MM.1S (cell line): Measurements from ENCODE around the gene CACFD1.

Experiments
- DNase-seq: peaks from one replicate; pipeline ENCODE4 v3.0.0-alpha.2; 2015
- H2AFZ ChIP-seq: fragments of 300-600 bp; sonication (generic); 2 replicates; pipeline ENCODE4 v1.6.0; 2016; ENCODE audit warnings: antibody characterized with exemption, low read length
- H3F3A ChIP-seq: fragments of 300-600 bp; sonication (generic); 2 replicates; pipeline ENCODE4 v1.6.1; 2016; ENCODE audit warnings: mild to moderate bottlenecking, antibody characterized with exemption, low read length, moderate library complexity, mixed read lengths; ENCODE audit not compliant: insufficient read depth
- H3K27ac ChIP-seq: fragments of 300-600 bp; sonication (generic); 2 replicates; pipeline ENCODE4 v1.5.1; 2016; ENCODE audit warnings: mild to moderate bottlenecking, low read length
- H3K27me3 ChIP-seq: fragments of 300-600 bp; sonication (generic); replicated peaks from 2 replicates; pipeline ENCODE4 v1.6.0; 2016; ENCODE audit warnings: low read length; ENCODE audit not compliant: insufficient read depth
- H3K36me3 ChIP-seq: fragments of 300-600 bp; sonication (generic); replicated peaks from 2 replicates; pipeline ENCODE4 v1.6.1; 2016; ENCODE audit warnings: mild to moderate bottlenecking, low read length, mixed read lengths; ENCODE audit not compliant: insufficient read depth
- H3K4me1 ChIP-seq: fragments of 300-600 bp; sonication (generic); 2 replicates; pipeline ENCODE4 v1.6.1; 2016; ENCODE audit warnings: low read length, mixed read lengths
- H3K4me2 ChIP-seq: fragments of 300-600 bp; sonication (generic); 2 replicates; pipeline ENCODE4 v1.6.0; 2016; ENCODE audit warnings: low read depth, low read length
- H3K4me3 ChIP-seq: fragments of 300-600 bp; sonication (generic); 2 replicates; pipeline ENCODE4 v1.5.1; 2016; ENCODE audit warnings: low read length, mixed read lengths
- H3K79me2 ChIP-seq: fragments of 300-600 bp; sonication (generic); 2 replicates; pipeline ENCODE4 v1.6.1; 2016; ENCODE audit warnings: mixed run types, low read length, mixed read lengths
- H3K9ac ChIP-seq: fragments of 300-600 bp; sonication (generic); 2 replicates; pipeline ENCODE4 v1.6.1; 2016; ENCODE audit warnings: low read length, mixed read lengths
- H3K9me2 ChIP-seq: fragments of 300-600 bp; sonication (generic); replicated peaks from 2 replicates; pipeline ENCODE4 v1.6.1; 2016; ENCODE audit warnings: mild to moderate bottlenecking, low read length, mixed read lengths; ENCODE audit not compliant: insufficient read depth
- H3K9me3 ChIP-seq: fragments of 300-600 bp; sonication (generic); replicated peaks from 2 replicates; pipeline ENCODE4 v1.6.1; 2016; ENCODE audit warnings: mild to moderate bottlenecking, low read length, mixed read lengths; ENCODE audit not compliant: insufficient read depth
- H4K20me1 ChIP-seq: fragments of 300-600 bp; sonication (generic); 2 replicates; pipeline ENCODE4 v1.6.1; 2016; ENCODE audit warnings: mild to moderate bottlenecking, low read length, moderate library complexity, mixed read lengths; ENCODE audit not compliant: insufficient read depth
- CTCF ChIP-seq: fragments of 300-600 bp; sonication (generic); IDR thresholded peaks from 2 replicates; pipeline ENCODE4 v1.5.1; 2016; ENCODE audit warnings: antibody characterized with exemption, low read length, mixed read lengths
- EZH2 ChIP-seq: fragments of 300-600 bp; sonication (generic); optimal IDR thresholded peaks from 2 replicates; pipeline ENCODE3; 2017; ENCODE audit warnings: low read depth, mild to moderate bottlenecking, antibody characterized with exemption, low read length, mixed read lengths
- EZH2phosphoT487 ChIP-seq: fragments of 300-600 bp; sonication (generic); IDR thresholded peaks from 2 replicates; pipeline ENCODE4 v1.6.1; 2018; ENCODE audit warnings: antibody characterized with exemption, low read length

CACFD1 gene

GRCh38 chr9:133515240-133515610 lies 55.4 kb downstream of the CACFD1 start:
- Histone ChIP-seq H3F3A (no peaks in the 10 kb centered on the region), H3K9me3 (no peaks in the 10 kb centered on the region), H3K27me3 (peaks cover 89% of the 10 kb centered on the region), H3K9ac (no peak overlapping the region), H2AFZ (no peak overlapping the region), H3K4me3 (no peak overlapping the region), H4K20me1 (no peaks in the 10 kb centered on the region), H3K9me2 (no peaks in the 10 kb centered on the region), H3K27ac (no peak overlapping the region), H3K4me1 (no peaks in the 10 kb centered on the region), H3K4me2 (no peak overlapping the region), H3K36me3 (no peaks in the 10 kb centered on the region), H3K79me2 (no peaks in the 10 kb centered on the region)
- no peak for DNase-seq
- TF ChIP-seq EZH2phosphoT487 (no peak), CTCF (no peak), EZH2 (no peak)

- H3K4me2 ChIP-seq: no peak overlapping the region
- no peak overlapping the region for H3K27ac ChIP-seq
- no peaks in the 10 kb centered on the region for H4K20me1 ChIP-seq
- DNase-seq: no peak
- H3K4me3 ChIP-seq: no peak overlapping the region
- no peak for TF ChIP-seq EZH2
- no peak for TF ChIP-seq CTCF
- TF ChIP-seq EZH2phosphoT487: no peak
- H3K79me2 ChIP-seq: no peaks in the 10 kb centered on the region
- H3K9me2 ChIP-seq: no peaks in the 10 kb centered on the region
- H3K4me1 ChIP-seq: no peaks in the 10 kb centered on the region
- H3K9me3 ChIP-seq: no peaks in the 10 kb centered on the region
- no peaks in the 10 kb centered on the region for H3K36me3 ChIP-seq
- H3F3A ChIP-seq: no peaks in the 10 kb centered on the region
- no peak overlapping the region for H3K9ac ChIP-seq
- peaks cover 89% of the 10 kb centered on the region for H3K27me3 ChIP-seq
- no peak overlapping the region for H2AFZ ChIP-seq
These were observed 56.0 kb downstream of the CACFD1 start for GRCh38 chr9:133515615-133516255.

GRCh38 chr9:133516256-133516960 lies 56.6 kb downstream of the CACFD1 start:
- no peaks in the 10 kb centered on the region for H3K4me1 ChIP-seq
- no peak for DNase-seq
- H3K4me2 ChIP-seq: no peak overlapping the region
- no peak for TF ChIP-seq EZH2phosphoT487
- H3K27ac ChIP-seq: no peak overlapping the region
- H3F3A ChIP-seq: no peaks in the 10 kb centered on the region
- no peak overlapping the region for H3K4me3 ChIP-seq
- no peaks in the 10 kb centered on the region for H3K9me2 ChIP-seq
- H3K9ac ChIP-seq: no peak overlapping the region
- no peaks in the 10 kb centered on the region for H3K79me2 ChIP-seq
- H3K27me3 ChIP-seq: peaks cover 89% of the 10 kb centered on the region
- H2AFZ ChIP-seq: no peak overlapping the region
- no peaks in the 10 kb centered on the region for H3K9me3 ChIP-seq
- no peaks in the 10 kb centered on the region for H3K36me3 ChIP-seq
- H4K20me1 ChIP-seq: no peaks in the 10 kb centered on the region

GRCh38 chr9:133516961-133517350 lies 57.2 kb downstream of the CACFD1 start:
- Histone ChIP-seq H3K4me2 (no peak overlapping the region), H3K9me3 (no peaks in the 10 kb centered on the region), H3K4me1 (no peaks in the 10 kb centered on the region), H3F3A (no peaks in the 10 kb centered on the region), H2AFZ (no peak overlapping the region), H3K79me2 (no peaks in the 10 kb centered on the region), H3K36me3 (no peaks in the 10 kb centered on the region), H4K20me1 (no peaks in the 10 kb centered on the region), H3K9ac (no peak overlapping the region), H3K27me3 (peaks cover 90% of the 10 kb centered on the region), H3K9me2 (no peaks in the 10 kb centered on the region), H3K4me3 (no peak overlapping the region), H3K27ac (no peak overlapping the region)
- TF ChIP-seq CTCF (no peak), EZH2 (no peak), EZH2phosphoT487 (no peak)
- no peak for DNase-seq
